ENCODE measurements around the gene FAM78A. TPM values are rescaled to one million over a fixed set of nuclear protein-coding genes. Genes with fewer than 3 reads are reported as not detected.

The FAM78A gene
- total and polyA plus RNA-seq, 10 donors: 17.0 to 40.3 (median 28.5) TPM

- intact Hi-C loops (cut with DNase I; ENCODE audit: low total_unique reads): no loop called here
- H3K36me3 ChIP-seq: no peaks in the 10 kb centered on the region
- no peaks in the 10 kb centered on the region for H3K9me3 ChIP-seq
- H3K27me3 ChIP-seq (replicated peaks in 1 of 7): peaks cover 0 to 10% (median 0%) of the 10 kb centered on the region in 7 donors
- WGBS, 5 donors: 88 to 95% (median 92%) methylated on average over 19 to 31 of the region's 31 CpGs
- no peak overlapping the region for H3K27ac ChIP-seq
- peaks cover 0 to 11% (median 10%) of the 10 kb centered on the region in 6 donors for H3K4me1 ChIP-seq
- no peak for DNase-seq
- TF ChIP-seq POLR2A (IDR thresholded peaks at IDR 0.05): no peak
- no peak for TF ChIP-seq POLR2AphosphoS5 (IDR thresholded peaks at IDR 0.05)
- TF ChIP-seq CTCF (IDR thresholded peaks at IDR 0.05 in 8 of 11, conservative IDR thresholded peaks at IDR 0.05 in 3 of 11): no peak
- H3K4me3 ChIP-seq: no peak overlapping the region
Observed at GRCh38 chr9:131307974-131308373, 31.7 kb upstream of the FAM78A start.

GRCh38 chr9:131306397-131307004, 30.2 kb upstream of the FAM78A start:
- peaks cover 0 to 15% (median 10%) of the 10 kb centered on the region in 6 donors for H3K4me1 ChIP-seq
- no peak overlapping the region for H3K4me3 ChIP-seq
- H3K27ac ChIP-seq: no peak overlapping the region
- no peaks in the 10 kb centered on the region for H3K9me3 ChIP-seq
- intact Hi-C loops (cut with DNase I; ENCODE audit: low total_unique reads): no loop called here
- H3K36me3 ChIP-seq: no peaks in the 10 kb centered on the region
- TF ChIP-seq POLR2A (IDR thresholded peaks at IDR 0.05) (no peak), POLR2AphosphoS5 (IDR thresholded peaks at IDR 0.05) (no peak), CTCF (IDR thresholded peaks at IDR 0.05 in 8 of 11, conservative IDR thresholded peaks at IDR 0.05 in 3 of 11) (no peak)
- WGBS, 5 donors: 92 to 97% (median 94%) methylated on average over 14 of the region's 14 CpGs
- no peak for DNase-seq
- peaks cover 0 to 10% (median 0%) of the 10 kb centered on the region in 7 donors for H3K27me3 ChIP-seq (replicated peaks in 1 of 7)

- WGBS, 5 donors: 81 to 90% (median 85%) methylated on average over 19 of the region's 19 CpGs
- no peak for DNase-seq
- TF ChIP-seq CTCF (IDR thresholded peaks at IDR 0.05 in 8 of 11, conservative IDR thresholded peaks at IDR 0.05 in 3 of 11) (no peak), POLR2A (IDR thresholded peaks at IDR 0.05) (no peak), POLR2AphosphoS5 (IDR thresholded peaks at IDR 0.05) (no peak)
- no peak overlapping the region for H3K4me3 ChIP-seq
- no peak overlapping the region for H3K27ac ChIP-seq
- intact Hi-C loops (cut with DNase I; ENCODE audit: low total_unique reads): no loop called here
- H3K4me1 ChIP-seq: peaks cover 0 to 4% (median 0%) of the 10 kb centered on the region in 6 donors
- H3K9me3 ChIP-seq: no peaks in the 10 kb centered on the region
- H3K27me3 ChIP-seq (replicated peaks in 1 of 7): no peaks in the 10 kb centered on the region
- no peaks in the 10 kb centered on the region for H3K36me3 ChIP-seq
Observed at GRCh38 chr9:131304676-131305355, 28.5 kb upstream of the FAM78A start.

Data from spleen (tissue), 11 donors.